AG04450 (cell line): ENCODE results near the gene LPIN3. TPM values are rescaled to one million over a fixed set of nuclear protein-coding genes. Genes with fewer than 3 reads are reported as not detected.

Source experiments
- CTCF ChIA-PET: fragments of 300-600, 350-600 bp; formaldehyde crosslinking; extraction: SDS; loops from one replicate; lab custom pipeline; 2022; ENCODE audit warnings: antibody characterized with exemption, inconsistent platforms; lab: Charles Lee
- POLR2A ChIA-PET: fragments of 350-600 bp; formaldehyde crosslinking; extraction: SDS; loops from one replicate; lab custom pipeline; 2021; ENCODE audit warnings: antibody characterized with exemption, inconsistent platforms; lab: Yijun Ruan, JAX
- DNase-seq: peaks from one replicate; pipeline ENCODE4 v3.0.0-alpha.2; 2011; ENCODE audit warnings: low read depth, low spot score
- H3K27ac ChIP-seq: one replicate; pipeline ENCODE4 v1.5.1; 2012; ENCODE audit warnings: low read depth, low read length, control low read depth
- H3K27me3 ChIP-seq: one replicate; pipeline ENCODE4 v1.6.0; 2012; ENCODE audit warnings: low read length; ENCODE audit not compliant: control insufficient read depth, insufficient read depth
- H3K4me3 ChIP-seq: 2 replicates; pipeline ENCODE4 v1.5.1; 2011; ENCODE audit warnings: mild to moderate bottlenecking, low read depth, low read length, control low read depth
- H3K9me3 ChIP-seq: 2 replicates; pipeline ENCODE4 v1.5.1; 2012; ENCODE audit warnings: low read length; ENCODE audit not compliant: control insufficient read depth, insufficient read depth
- polyA plus RNA-seq: library from polyadenylated mRNA; depleted of rRNA; stranded (reverse); fragments of >200 nt; gene quantifications from 2 replicates; pipeline ENCODE4 v1.2.3, GENCODE V29; 2011
- TF ChIP-seq, protein P1 (sequence below): IDR thresholded peaks from 2 replicates; pipeline ENCODE4 v1.5.1; 2011; ENCODE audit warnings: low read depth, low read length, control low read depth, inconsistent platforms

Gene LPIN3
- polyA plus RNA-seq, 1 experiment = 1.2 TPM

DNA sequence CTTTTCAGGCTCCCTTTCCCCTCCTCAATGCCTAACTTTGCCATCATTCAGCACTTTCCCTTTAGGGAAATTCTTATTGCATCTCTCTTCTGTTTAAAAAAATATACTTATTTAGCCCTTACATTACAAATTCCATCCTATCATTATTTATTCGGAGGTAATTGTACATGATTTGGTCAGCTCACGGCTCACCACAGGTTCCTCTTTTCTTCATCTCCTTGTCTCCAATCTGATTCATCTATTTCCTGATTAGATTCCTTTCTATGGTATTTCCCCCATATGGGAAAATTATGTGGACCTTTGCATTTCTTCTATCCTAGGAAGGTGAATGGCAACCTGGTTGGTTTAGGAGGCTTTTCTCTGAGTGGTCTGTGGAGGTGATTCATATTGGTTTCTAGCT lies 38.9 kb downstream of the LPIN3 start:
- POLR2A ChIA-PET = no interaction called here
- no peak for DNase-seq
- CTCF ChIA-PET = interaction anchor here (0.6 to 1.0 kb wide), 2 partner anchors 11 to 31 kb away, joined by 3 to 5 read pairs; no protein-coding TSS in a partner anchor

DNA sequence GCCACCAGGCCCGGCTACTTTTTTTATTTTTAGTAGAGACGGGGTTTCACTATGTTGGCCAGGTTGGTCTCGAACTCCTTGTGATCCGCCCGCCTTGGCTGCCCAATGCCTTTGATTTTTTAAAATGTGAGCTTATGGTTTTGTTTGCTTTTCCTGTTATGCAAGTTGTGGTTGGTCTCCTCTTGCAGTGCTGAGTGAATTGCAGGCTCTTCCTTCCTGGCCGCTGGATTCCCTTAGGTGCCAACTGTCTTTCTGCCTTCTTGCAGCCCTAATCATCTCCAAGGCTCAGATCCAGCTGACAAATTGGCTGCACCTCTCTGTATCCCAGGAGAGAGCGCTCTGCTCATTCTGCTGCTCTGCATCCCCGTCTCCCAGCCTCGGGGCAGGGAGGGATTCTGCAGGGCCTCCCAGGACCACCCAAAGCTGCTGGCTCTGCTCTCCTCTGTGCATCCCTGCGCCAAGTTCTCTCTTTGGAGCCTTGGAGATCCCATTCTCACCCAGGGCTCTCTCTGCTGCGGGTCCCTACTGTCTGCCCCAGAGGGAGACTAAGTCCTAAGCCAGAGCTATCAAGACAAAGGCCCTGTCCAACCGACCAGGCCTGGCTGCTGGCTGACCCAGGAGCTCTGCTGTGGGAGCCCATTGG lies 40.1 kb downstream of the LPIN3 start:
- no peaks in the 10 kb centered on the region for H3K9me3 ChIP-seq
- H3K4me3 ChIP-seq = no peak overlapping the region
- CTCF ChIA-PET = interaction anchor here (1.0 kb wide), 1 partner anchor 30 kb away, joined by 3 read pairs; no protein-coding TSS in a partner anchor
- peaks cover 32% of the 10 kb centered on the region for H3K27me3 ChIP-seq
- POLR2A ChIA-PET = no interaction called here
- DNase-seq = no peak
- H3K27ac ChIP-seq = no peak overlapping the region
- TF ChIP-seq, protein P1, sequence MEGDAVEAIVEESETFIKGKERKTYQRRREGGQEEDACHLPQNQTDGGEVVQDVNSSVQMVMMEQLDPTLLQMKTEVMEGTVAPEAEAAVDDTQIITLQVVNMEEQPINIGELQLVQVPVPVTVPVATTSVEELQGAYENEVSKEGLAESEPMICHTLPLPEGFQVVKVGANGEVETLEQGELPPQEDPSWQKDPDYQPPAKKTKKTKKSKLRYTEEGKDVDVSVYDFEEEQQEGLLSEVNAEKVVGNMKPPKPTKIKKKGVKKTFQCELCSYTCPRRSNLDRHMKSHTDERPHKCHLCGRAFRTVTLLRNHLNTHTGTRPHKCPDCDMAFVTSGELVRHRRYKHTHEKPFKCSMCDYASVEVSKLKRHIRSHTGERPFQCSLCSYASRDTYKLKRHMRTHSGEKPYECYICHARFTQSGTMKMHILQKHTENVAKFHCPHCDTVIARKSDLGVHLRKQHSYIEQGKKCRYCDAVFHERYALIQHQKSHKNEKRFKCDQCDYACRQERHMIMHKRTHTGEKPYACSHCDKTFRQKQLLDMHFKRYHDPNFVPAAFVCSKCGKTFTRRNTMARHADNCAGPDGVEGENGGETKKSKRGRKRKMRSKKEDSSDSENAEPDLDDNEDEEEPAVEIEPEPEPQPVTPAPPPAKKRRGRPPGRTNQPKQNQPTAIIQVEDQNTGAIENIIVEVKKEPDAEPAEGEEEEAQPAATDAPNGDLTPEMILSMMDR = no peak

More for the DNA sequence above, 38.9 kb downstream of the LPIN3 start:
- Histone ChIP-seq H3K27ac (no peak overlapping the region), H3K4me3 (no peak overlapping the region), H3K9me3 (no peaks in the 10 kb centered on the region), H3K27me3 (peaks cover 39% of the 10 kb centered on the region)
- TF ChIP-seq, protein P1 = no peak

DNA sequence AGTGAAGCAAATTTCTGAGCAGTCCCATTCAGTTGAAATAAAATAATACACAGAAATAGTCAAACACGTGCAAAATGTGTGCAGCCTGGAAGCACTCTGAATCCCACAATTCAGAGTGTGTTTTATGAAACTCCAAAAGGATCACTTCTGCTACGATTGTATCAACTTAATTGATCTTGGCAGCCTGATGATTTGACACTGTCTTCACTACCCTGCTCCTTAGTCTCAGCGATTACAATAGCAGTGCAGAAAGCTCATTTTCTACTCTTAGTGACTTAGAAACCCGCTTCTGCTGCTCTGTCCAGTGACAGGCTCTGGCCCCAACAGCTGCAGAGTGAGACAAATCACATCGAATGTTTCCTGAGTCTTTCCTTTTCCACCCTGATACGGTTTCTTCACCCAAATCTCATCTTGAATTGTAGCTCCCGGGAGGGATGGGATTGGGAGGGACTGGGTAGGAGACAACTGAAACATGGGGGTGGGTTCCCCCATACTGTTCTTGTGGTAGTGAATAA lies 42.2 kb downstream of the LPIN3 start:
- CTCF ChIA-PET = interaction anchor here (0.6 kb wide), 1 partner anchor 24 kb away, joined by 5 read pairs; no protein-coding TSS in a partner anchor
- no peak for DNase-seq
- H3K4me3 ChIP-seq = no peak overlapping the region
- no peaks in the 10 kb centered on the region for H3K9me3 ChIP-seq
- peaks cover 16% of the 10 kb centered on the region for H3K27me3 ChIP-seq
- POLR2A ChIA-PET = no interaction called here
- H3K27ac ChIP-seq = no peak overlapping the region
- TF ChIP-seq, protein P1 = no peak

DNA sequence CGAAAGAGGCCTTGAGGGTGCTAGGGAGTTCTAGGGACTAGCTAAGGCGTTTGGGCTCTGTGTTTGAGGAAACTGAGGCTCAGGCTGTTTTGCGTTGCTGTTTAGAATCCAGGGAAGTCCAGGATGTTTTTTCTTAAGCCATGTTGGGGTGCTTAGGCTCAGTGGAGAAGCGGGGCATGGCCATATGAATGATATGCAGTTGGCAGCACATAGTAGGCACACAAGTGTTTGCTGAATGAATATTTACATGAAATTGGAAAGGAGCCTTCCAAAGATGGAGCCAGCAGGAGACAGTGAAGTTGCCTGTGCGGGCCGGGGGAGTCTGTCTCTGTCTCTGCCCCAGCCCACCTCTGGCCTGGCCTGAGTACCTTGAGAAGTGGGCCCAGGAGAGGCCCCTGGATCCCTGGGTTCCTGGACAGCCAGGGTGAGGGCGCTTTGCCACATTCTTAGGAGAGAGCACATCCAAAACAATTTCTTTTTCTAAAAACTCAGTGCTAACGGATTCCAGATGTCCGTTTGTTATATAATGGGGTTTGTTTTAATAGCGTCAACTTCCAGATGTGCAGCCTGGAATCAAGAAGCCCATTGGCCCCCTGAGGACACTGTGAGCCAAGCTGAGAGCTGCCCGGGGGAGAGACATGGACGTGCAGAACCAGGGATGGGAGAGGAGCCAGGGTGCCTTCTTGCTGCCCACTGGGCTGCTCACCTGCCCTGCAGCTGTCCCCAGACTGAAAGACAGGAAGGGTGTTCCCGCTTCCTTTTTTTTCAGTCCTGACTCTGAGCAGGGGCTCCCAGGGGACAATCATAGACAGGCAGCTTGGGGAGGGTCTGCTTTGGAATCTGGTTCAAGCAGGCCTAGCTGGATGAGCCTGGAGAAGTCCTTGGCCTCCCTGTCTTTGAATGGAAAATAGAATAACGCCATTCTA lies 46.1 kb downstream of the LPIN3 start:
- ChIA-PET CTCF (interaction anchor here (0.8 to 1.6 kb wide), 3 partner anchors 11 to 214 kb away, joined by 3 to 7 read pairs (median 3); no protein-coding TSS in a partner anchor), POLR2A (no interaction called here)
- peaks cover 5% of the 10 kb centered on the region for H3K27me3 ChIP-seq
- no peak overlapping the region for H3K27ac ChIP-seq
- peak; percentile 23 for DNase-seq
- H3K9me3 ChIP-seq = no peaks in the 10 kb centered on the region; the same call in 1 of the 2 replicates
- H3K4me3 ChIP-seq = no peak overlapping the region
- TF ChIP-seq, protein P1 = no peak
